Stimulated activated naive CD8-positive, alpha-beta T cell treated with anti-CD3 and anti-CD28 coated beads, Interleukin-15, Interleukin-2, amounts not matched to agents 100 ng/mL and 50 ng/mL, for 24 hours (primary cell): ENCODE measurements around the gene ECPAS.
"Not testable (repeated sequence)": the region's sequence is repeated elsewhere in the genome, so short reads cannot be mapped to it uniquely, and the experiment has no call there.

ENCODE experiments used
- H3K27ac Mint-ChIP-seq: one replicate; pipeline ENCODE4 v1.8.0; 2021; ENCODE audit warnings: mild to moderate bottlenecking, mixed read lengths
- H3K27me3 Mint-ChIP-seq: one replicate; pipeline ENCODE4 v1.8.0; 2021; ENCODE audit warnings: mixed read lengths
- H3K36me3 Mint-ChIP-seq: one replicate; pipeline ENCODE4 v1.8.0; 2021; ENCODE audit warnings: low read depth, mixed read lengths
- H3K4me1 Mint-ChIP-seq: one replicate; pipeline ENCODE4 v1.8.0; 2021; ENCODE audit warnings: low read depth, mixed read lengths
- H3K4me3 Mint-ChIP-seq: one replicate; pipeline ENCODE4 v1.8.0; 2021; ENCODE audit warnings: mild to moderate bottlenecking, mixed read lengths
- H3K9me3 Mint-ChIP-seq: one replicate; pipeline ENCODE4 v1.8.0; 2021; ENCODE audit warnings: mixed read lengths

Gene ECPAS

GRCh38 chr9:111360881-111361280 lies 123.3 kb downstream of the ECPAS start:
- no peaks in the 10 kb centered on the region for H3K9me3 Mint-ChIP-seq
- H3K27ac Mint-ChIP-seq, result no peak overlapping the region
- H3K27me3 Mint-ChIP-seq, result no peaks in the 10 kb centered on the region
- H3K36me3 Mint-ChIP-seq, result peaks cover 56% of the 10 kb centered on the region
- no peak overlapping the region for H3K4me3 Mint-ChIP-seq
- peaks cover 12% of the 10 kb centered on the region for H3K4me1 Mint-ChIP-seq

- peaks cover 2% of the 10 kb centered on the region for H3K27me3 Mint-ChIP-seq
- peaks cover 12% of the 10 kb centered on the region for H3K4me1 Mint-ChIP-seq
- H3K4me3 Mint-ChIP-seq, result no peak overlapping the region
- H3K9me3 Mint-ChIP-seq, result peaks cover 10% of the 10 kb centered on the region
- H3K36me3 Mint-ChIP-seq, result peaks cover 16% of the 10 kb centered on the region
- no peak overlapping the region for H3K27ac Mint-ChIP-seq
These were observed 127.5 kb downstream of the ECPAS start for GRCh38 chr9:111356481-111357244.

- peaks cover 12% of the 10 kb centered on the region for H3K4me1 Mint-ChIP-seq
- H3K27ac Mint-ChIP-seq, result no peak overlapping the region
- no peaks in the 10 kb centered on the region for H3K36me3 Mint-ChIP-seq
- H3K4me3 Mint-ChIP-seq, result no peak overlapping the region
- peaks cover 17% of the 10 kb centered on the region for H3K9me3 Mint-ChIP-seq
- peaks cover 13% of the 10 kb centered on the region for H3K27me3 Mint-ChIP-seq
These were observed 131.6 kb downstream of the ECPAS start for GRCh38 chr9:111352545-111352944.

- H3K27ac Mint-ChIP-seq, result no peak overlapping the region
- no peaks in the 10 kb centered on the region for H3K4me1 Mint-ChIP-seq
- no peaks in the 10 kb centered on the region for H3K36me3 Mint-ChIP-seq
- peaks cover 17% of the 10 kb centered on the region for H3K27me3 Mint-ChIP-seq
- peaks cover 17% of the 10 kb centered on the region for H3K9me3 Mint-ChIP-seq
- no peak overlapping the region for H3K4me3 Mint-ChIP-seq
These were observed 133.6 kb downstream of the ECPAS start for GRCh38 chr9:111350556-111350955.

GRCh38 chr9:111349766-111350165 lies 134.4 kb downstream of the ECPAS start:
- Mint-ChIP-seq H3K36me3 (no peaks in the 10 kb centered on the region), H3K9me3 (peaks cover 17% of the 10 kb centered on the region), H3K27ac (no peak overlapping the region), H3K4me1 (no peaks in the 10 kb centered on the region), H3K27me3 (peaks cover 17% of the 10 kb centered on the region), H3K4me3 (no peak overlapping the region)

GRCh38 chr9:111348821-111349271 lies 135.3 kb downstream of the ECPAS start:
- no peak overlapping the region for H3K4me3 Mint-ChIP-seq
- peaks cover 17% of the 10 kb centered on the region for H3K9me3 Mint-ChIP-seq
- no peaks in the 10 kb centered on the region for H3K36me3 Mint-ChIP-seq
- no peaks in the 10 kb centered on the region for H3K4me1 Mint-ChIP-seq
- H3K27ac Mint-ChIP-seq, result no peak overlapping the region
- peaks cover 21% of the 10 kb centered on the region for H3K27me3 Mint-ChIP-seq

GRCh38 chr9:111334318-111334863 lies 149.8 kb downstream of the ECPAS start:
- not testable (repeated sequence) for H3K36me3 Mint-ChIP-seq, H3K9me3 Mint-ChIP-seq, H3K27ac Mint-ChIP-seq, H3K27me3 Mint-ChIP-seq, H3K4me1 Mint-ChIP-seq, H3K4me3 Mint-ChIP-seq

- Mint-ChIP-seq H3K27ac (no peak within 1 kb of the TSS), H3K9me3 (no peaks in the 10 kb centered on the region), H3K4me1 (peaks cover 5% of the 10 kb centered on the region), H3K27me3 (no peaks in the 10 kb centered on the region), H3K36me3 (no peaks in the 10 kb centered on the region), H3K4me3 (no peak within 1 kb of the TSS)
These were observed 154.1 kb downstream of the ECPAS start, which contains the start of gene OR2K2 for GRCh38 chr9:111330124-111330523. Gene OR2K2, minus strand, starts transcription at chr9:111330224. Its CDS starts 1,791 bp downstream, at chr9:111328433.

- no peak overlapping the region for H3K27ac Mint-ChIP-seq
- no peaks in the 10 kb centered on the region for H3K4me1 Mint-ChIP-seq
- H3K4me3 Mint-ChIP-seq, result no peak overlapping the region
- no peaks in the 10 kb centered on the region for H3K36me3 Mint-ChIP-seq
- H3K9me3 Mint-ChIP-seq, result no peaks in the 10 kb centered on the region
- H3K27me3 Mint-ChIP-seq, result peaks cover 9% of the 10 kb centered on the region
These were observed 163.6 kb downstream of the ECPAS start for GRCh38 chr9:111320631-111321030.

- Mint-ChIP-seq H3K27me3 (peaks cover 6% of the 10 kb centered on the region), H3K27ac (no peak overlapping the region), H3K36me3 (no peaks in the 10 kb centered on the region), H3K4me3 (no peak overlapping the region), H3K9me3 (no peaks in the 10 kb centered on the region), H3K4me1 (no peaks in the 10 kb centered on the region)
These were observed 167.4 kb downstream of the ECPAS start for GRCh38 chr9:111316796-111317195.
